AG09309 (cell line): Measurements from ENCODE around the gene RYR2.

Experiments
- DNase-seq: peaks from one replicate; pipeline ENCODE4 v3.0.0-alpha.2; 2010; ENCODE audit warnings: low read depth
- H3K4me3 ChIP-seq: 2 replicates; pipeline ENCODE4 v1.5.1; 2011; ENCODE audit warnings: mild to moderate bottlenecking, low read depth, low read length, moderate library complexity; ENCODE audit not compliant: control insufficient read depth
- TF ChIP-seq, protein P1 (sequence below): IDR thresholded peaks from 2 replicates; pipeline ENCODE4 v1.5.1; 2011; ENCODE audit warnings: mild to moderate bottlenecking, low read depth, low read length, inconsistent platforms; ENCODE audit not compliant: insufficient read depth, control insufficient read depth; ENCODE audit errors: missing control alignments

Gene RYR2

DNA sequence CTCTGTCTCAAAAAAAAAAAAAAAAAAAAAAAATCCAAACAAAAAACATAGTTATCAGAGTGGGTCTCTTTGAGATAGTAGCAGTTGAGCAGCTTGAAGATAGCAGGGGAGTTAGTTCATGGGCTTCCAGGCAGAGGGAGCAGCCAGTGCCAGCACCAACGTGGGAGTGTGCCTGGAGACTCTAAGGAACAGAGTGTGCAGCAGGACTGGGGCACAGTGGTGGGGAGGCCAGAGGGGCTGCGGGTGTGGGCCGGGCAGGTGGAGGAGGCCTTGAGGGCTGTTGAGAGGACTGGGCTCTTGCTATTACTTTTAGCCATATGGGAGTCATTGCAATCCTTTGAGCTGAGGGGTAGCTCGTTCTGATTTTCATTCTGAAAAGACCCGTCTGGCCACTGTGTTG, 63.8 kb downstream of the RYR2 start:
- H3K4me3 ChIP-seq, result no peak overlapping the region
- TF ChIP-seq, protein P1, sequence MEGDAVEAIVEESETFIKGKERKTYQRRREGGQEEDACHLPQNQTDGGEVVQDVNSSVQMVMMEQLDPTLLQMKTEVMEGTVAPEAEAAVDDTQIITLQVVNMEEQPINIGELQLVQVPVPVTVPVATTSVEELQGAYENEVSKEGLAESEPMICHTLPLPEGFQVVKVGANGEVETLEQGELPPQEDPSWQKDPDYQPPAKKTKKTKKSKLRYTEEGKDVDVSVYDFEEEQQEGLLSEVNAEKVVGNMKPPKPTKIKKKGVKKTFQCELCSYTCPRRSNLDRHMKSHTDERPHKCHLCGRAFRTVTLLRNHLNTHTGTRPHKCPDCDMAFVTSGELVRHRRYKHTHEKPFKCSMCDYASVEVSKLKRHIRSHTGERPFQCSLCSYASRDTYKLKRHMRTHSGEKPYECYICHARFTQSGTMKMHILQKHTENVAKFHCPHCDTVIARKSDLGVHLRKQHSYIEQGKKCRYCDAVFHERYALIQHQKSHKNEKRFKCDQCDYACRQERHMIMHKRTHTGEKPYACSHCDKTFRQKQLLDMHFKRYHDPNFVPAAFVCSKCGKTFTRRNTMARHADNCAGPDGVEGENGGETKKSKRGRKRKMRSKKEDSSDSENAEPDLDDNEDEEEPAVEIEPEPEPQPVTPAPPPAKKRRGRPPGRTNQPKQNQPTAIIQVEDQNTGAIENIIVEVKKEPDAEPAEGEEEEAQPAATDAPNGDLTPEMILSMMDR, result no peak
- DNase-seq, result no peak

DNA sequence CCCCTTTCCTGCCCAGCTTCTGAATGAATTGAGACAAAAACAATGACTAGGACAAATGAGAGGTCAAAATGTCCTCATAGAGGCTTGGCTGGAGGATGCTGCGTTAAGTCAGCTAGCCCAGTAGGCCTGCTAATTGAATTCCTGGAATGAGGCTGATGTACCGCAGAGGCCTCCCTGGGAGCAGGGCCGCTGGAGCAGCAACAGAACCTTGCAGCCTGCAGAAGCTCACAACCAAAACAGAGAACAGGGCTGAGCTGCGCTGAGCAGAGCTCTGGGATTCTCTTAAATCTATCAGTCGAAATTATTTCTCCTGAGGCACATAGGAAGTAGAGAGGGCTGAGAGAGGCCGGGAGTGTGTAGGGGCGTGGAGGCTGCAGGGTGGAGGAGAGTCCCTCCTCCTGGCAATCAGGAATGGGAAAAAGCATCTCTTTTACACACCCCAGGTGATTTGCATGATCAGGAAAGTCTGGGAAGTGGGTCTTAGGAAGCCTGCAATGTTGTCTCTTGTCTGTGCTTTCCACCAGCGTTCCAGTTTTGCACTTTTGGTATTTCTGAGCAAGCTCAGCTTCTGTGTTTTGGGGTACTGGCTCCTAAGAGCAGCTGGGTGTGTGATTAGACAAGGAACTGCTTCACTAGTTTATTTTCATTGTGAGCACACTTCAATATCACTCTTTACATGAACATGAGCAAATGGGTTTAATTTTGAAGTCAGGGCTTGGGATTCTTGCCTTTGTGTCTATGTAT, 66.5 kb downstream of the RYR2 start:
- DNase-seq, result no peak
- no peak overlapping the region for H3K4me3 ChIP-seq
- TF ChIP-seq, protein P1, result no peak

DNA sequence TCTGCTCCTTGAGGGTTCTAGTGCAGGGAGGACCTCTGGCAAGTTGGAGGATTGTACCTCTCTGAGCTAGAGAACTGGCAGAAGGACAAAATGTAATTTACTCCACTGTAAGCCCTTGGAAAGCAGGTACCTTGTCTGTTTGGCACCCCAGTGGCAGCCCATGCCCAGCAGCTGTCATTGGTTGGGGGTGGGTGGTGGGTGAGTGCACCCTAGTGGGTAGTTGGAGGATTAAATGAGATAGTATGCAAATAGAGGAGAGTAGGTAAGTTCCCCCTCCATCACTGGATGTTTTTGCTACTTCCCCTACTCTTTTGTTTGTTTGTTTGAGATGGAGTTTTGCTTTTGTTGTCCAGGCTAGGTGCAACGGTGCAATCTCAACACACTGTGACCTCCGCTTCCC, 69.8 kb downstream of the RYR2 start:
- H3K4me3 ChIP-seq, result no peak overlapping the region
- TF ChIP-seq, protein P1, result no peak
- DNase-seq, result no peak

DNA sequence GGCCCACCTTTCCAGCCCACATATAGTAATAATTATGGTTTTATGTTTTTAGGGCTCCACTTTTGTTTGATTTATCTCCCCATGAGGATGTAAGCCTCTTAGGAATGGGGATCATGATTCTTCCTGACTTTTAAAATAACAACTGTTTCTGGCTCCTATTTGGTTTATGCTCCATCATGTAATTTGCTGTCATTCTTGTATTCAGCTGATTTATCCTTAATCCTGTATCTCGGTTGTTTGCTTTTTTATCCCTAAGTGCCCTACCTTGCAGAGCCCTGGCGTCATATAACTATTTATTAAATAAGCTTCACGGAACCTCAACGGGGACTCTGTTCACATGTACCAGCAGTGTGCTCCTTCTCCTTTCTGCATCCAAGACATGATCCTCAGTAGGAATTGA, 70.7 kb downstream of the RYR2 start:
- no peak overlapping the region for H3K4me3 ChIP-seq
- no peak for DNase-seq
- TF ChIP-seq, protein P1, result no peak

DNA sequence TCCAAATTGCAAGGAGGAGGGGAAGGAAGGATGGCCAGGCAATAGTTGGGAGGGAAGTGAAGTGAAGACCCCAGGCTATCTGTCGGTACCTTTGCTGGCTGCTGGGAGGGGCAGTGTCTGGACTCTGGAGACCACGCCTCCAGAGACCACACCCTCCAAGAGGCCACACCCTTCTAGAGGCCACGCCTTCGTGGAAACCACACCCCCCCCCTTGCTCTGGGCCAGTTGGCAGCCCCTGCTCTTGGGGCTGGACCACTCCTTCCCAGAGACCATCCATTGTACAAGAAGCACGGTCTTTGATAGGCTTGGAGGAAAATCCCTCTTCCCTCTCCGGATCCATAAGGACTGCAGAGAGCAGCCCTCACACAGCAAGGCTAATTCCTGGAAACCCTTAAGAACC, 73.1 kb downstream of the RYR2 start:
- DNase-seq, result no peak
- TF ChIP-seq, protein P1, result no peak
- no peak overlapping the region for H3K4me3 ChIP-seq

DNA sequence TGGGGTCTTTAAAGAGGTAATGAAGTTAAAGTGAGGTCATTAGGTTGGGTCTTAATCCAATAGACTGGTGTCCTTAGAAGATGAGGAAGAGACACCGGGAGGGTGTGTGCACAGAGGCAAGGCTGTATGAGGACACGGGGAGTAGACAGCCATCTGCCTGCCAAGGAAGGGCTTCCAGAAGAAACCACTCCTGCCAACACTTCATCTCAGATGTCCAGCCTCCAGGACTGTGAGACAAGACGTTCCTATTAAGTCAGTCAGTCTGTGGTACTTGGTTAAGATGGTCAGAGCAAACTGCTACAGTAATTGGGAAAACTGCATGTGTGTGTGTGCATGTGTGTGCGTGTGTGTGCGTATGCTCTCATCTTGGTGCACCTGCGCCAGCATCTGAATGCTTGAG, 77.1 kb downstream of the RYR2 start:
- no peak for DNase-seq
- TF ChIP-seq, protein P1, result no peak
- H3K4me3 ChIP-seq, result no peak overlapping the region
